T-helper 1 cell treated with Interleukin-12 subunit alpha and Interleukin-12 subunit beta and Interleukin-4 antibody, amounts not matched to agents 30 μg/mL and 1 μg/mL, for 36 hours (primary cell): ENCODE measurements around the gene RTN1.
"Not testable (repeated sequence)": the region's sequence is repeated elsewhere in the genome, so short reads cannot be mapped to it uniquely, and the experiment has no call there.

ENCODE experiments used
- H3K27ac Mint-ChIP-seq: one replicate; pipeline ENCODE4 v1.8.0; 2021; ENCODE audit warnings: mild to moderate bottlenecking, mixed read lengths
- H3K27me3 Mint-ChIP-seq: one replicate; pipeline ENCODE4 v1.8.0; 2021; ENCODE audit warnings: low read depth, mixed read lengths
- H3K36me3 Mint-ChIP-seq: one replicate; pipeline ENCODE4 v1.8.0; 2021; ENCODE audit warnings: low read depth, mixed read lengths
- H3K4me1 Mint-ChIP-seq: one replicate; pipeline ENCODE4 v1.8.0; 2021; ENCODE audit warnings: low read depth, mixed read lengths
- H3K4me3 Mint-ChIP-seq: one replicate; pipeline ENCODE4 v1.8.0; 2021; ENCODE audit warnings: mild to moderate bottlenecking, moderate library complexity, mixed read lengths
- H3K9me3 Mint-ChIP-seq: one replicate; pipeline ENCODE4 v1.8.0; 2021; ENCODE audit warnings: mixed read lengths

RTN1 gene

DNA sequence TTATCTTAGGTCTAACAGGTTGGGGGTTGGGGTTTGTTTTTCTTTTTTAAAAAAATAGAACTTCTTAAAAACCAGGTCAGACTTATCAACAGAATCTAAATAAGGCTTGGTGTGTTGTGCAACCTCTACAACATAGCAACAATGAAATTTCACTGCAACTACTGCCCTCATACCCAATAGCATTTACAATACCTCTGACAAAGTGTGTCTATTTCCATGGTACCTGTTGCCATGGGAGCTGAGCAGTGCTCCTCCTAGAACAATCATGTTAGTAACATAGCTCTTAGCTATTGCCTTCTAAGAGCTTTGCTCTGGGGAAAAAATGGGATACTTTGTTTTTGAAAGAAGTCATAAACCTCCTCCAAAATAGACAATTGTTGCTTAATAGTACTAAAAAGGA is 190.7 kb downstream of the RTN1 start:
- Mint-ChIP-seq H3K27me3 (peaks cover 12% of the 10 kb centered on the region), H3K4me3 (no peak overlapping the region), H3K4me1 (no peaks in the 10 kb centered on the region), H3K27ac (no peak overlapping the region), H3K9me3 (no peaks in the 10 kb centered on the region), H3K36me3 (no peaks in the 10 kb centered on the region)

DNA sequence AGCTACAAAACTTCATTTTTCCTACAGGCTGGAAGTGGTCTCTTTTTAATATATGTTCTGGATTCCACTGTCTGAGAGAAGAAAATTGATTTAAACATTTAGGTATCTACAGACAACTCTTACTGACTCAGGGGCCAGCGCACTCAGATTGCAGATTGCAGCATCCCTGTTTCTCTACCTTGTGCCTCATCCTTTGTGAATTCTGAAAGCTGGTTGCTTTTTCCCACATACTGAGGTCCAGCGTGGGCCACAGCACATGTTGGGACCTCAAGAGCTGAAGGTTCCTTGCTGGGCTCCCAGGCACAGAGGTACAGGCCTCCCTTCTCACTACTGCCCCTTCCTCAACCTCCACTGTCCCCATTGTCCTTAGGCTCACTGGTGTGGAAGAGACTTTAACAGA is 192.2 kb downstream of the RTN1 start:
- Mint-ChIP-seq H3K4me1 (no peaks in the 10 kb centered on the region), H3K36me3 (no peaks in the 10 kb centered on the region), H3K27me3 (peaks cover 8% of the 10 kb centered on the region), H3K27ac (no peak overlapping the region), H3K4me3 (no peak overlapping the region), H3K9me3 (no peaks in the 10 kb centered on the region)

DNA sequence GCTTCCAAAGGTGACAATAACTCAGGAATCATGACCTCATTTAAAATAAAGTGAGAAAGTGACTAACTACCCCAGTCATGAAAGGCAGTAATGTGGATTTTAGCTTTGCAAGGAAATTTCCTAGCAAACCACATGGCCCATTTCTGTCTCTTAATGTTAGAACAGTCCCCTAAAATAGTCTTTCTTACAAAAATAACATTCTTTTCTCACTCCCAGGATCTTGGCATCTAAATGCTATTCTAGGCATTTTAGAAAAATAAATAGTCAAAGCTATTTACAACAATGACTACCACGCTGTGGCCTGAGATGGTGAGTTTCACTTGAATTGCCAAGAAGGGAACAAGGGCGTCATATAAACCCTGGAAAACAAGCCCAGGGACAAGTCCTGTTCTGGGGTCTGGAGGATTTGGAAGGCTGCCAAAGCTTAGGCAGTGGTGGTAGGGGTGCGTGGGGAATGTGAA is 192.8 kb downstream of the RTN1 start:
- H3K36me3 Mint-ChIP-seq = no peaks in the 10 kb centered on the region
- H3K27ac Mint-ChIP-seq = no peak overlapping the region
- H3K4me3 Mint-ChIP-seq = no peak overlapping the region

DNA sequence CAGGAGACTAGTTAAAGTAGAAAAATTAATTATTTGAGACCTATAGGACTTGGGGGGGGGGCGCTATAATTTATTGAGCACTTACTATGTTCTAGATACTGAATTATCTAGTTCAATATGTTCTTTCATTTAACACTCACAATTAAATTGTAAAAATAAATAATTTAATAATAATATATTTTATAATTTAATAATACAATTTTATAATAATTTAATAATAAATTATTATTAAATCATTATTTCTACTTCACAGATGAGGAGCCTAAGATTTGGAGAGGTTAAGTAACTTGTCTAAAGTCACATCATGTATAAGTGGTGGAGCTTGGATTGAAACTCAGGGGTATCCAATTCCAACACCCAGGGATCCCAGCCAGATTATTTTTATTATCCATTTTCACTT is 195.2 kb downstream of the RTN1 start:
- no peaks in the 10 kb centered on the region for H3K9me3 Mint-ChIP-seq
- no peak overlapping the region for H3K4me3 Mint-ChIP-seq
- no peaks in the 10 kb centered on the region for H3K4me1 Mint-ChIP-seq
- no peak overlapping the region for H3K27ac Mint-ChIP-seq
- H3K27me3 Mint-ChIP-seq = no peaks in the 10 kb centered on the region
- H3K36me3 Mint-ChIP-seq = no peaks in the 10 kb centered on the region

More for the DNA sequence above, 192.8 kb downstream of the RTN1 start:
- Mint-ChIP-seq H3K27me3 (peaks cover 7% of the 10 kb centered on the region), H3K4me1 (no peaks in the 10 kb centered on the region), H3K9me3 (no peaks in the 10 kb centered on the region)

DNA sequence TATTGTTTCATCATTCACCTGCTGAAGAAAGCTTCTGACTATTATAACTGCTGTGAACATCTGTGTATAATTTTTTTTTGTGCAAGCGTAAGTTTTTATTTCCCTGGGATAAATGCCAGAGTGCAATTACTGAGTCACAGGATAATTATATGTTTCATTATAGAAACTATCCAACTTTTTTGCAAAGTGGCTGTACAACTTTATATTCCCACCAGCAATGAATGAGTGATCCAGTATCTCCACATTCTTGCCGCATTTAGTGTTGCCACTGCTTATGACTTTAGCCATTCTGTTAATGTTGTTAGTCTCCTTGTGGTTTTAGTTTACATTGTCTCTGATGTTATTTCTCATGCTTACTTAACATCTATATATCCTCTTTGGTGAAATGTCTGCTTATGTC is 205.8 kb downstream of the RTN1 start:
- Mint-ChIP-seq H3K9me3 (peaks cover 11% of the 10 kb centered on the region), H3K27me3 (no peaks in the 10 kb centered on the region), H3K4me3 (no peak overlapping the region), H3K27ac (no peak overlapping the region), H3K36me3 (no peaks in the 10 kb centered on the region), H3K4me1 (no peaks in the 10 kb centered on the region)

DNA sequence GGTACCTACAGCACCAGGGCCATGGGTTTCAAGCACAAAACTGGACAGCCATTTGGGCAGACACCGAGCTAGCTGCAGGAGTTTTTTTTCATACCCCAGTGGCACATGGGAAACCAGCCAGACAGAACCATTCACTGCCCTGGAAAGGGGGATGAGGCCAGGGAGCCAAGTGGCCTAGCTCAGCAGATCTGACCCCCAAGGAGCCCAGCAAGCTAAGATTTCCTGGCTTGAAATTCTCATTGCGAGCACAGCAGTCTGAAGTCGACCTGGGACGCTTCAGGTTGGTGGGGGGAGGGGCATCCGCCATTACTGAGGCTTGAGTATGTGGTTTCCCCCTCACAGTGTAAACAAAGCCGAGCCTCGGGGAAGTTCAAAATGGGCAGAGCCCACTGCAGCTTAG is 212.8 kb downstream of the RTN1 start:
- Mint-ChIP-seq H3K27ac (no peak overlapping the region), H3K27me3 (no peaks in the 10 kb centered on the region), H3K9me3 (peaks cover 4% of the 10 kb centered on the region), H3K4me1 (no peaks in the 10 kb centered on the region), H3K4me3 (no peak overlapping the region), H3K36me3 (no peaks in the 10 kb centered on the region)

DNA sequence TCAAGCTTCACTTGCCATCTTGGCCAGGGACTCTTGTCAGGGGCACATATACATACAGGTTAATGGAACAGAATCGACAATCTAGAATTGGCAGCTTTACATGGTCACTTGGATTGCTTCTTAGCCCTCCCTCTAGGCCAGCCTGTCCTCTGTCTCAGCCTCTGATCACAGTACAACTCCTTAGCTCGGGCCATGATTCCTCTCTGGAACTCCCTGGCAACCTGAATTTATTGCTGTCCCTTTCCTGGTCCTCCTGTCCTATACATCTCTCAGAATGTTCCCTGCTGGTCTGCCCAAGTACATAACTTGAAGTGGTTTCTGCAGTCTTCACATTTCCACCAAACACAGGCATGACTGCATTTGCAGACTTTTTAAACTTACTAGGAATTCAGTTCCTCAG is 214.1 kb downstream of the RTN1 start:
- Mint-ChIP-seq H3K27ac (no peak overlapping the region), H3K4me1 (no peaks in the 10 kb centered on the region), H3K9me3 (peaks cover under 1% of the 10 kb centered on the region), H3K27me3 (no peaks in the 10 kb centered on the region), H3K4me3 (no peak overlapping the region), H3K36me3 (no peaks in the 10 kb centered on the region)

DNA sequence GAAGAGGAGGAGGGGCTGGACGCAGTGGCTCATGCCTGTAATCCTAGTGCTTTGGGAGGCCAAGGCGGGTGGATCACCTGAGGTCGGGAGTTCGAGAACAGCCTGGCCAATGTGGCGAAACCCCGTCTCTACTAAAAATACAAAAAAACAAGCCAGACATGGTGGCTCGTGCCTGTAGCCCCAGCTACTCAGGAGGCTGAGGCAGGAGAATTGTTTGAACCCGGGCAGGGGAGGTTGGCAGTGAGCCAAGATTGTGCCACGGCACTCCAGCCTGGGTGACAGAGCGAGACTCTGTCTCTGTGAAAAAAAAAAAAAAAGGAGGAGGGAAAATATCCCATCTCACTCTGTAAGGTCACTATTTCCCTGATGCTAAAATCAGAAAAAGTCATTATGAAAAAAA is 216.4 kb downstream of the RTN1 start:
- H3K36me3 Mint-ChIP-seq, H3K4me3 Mint-ChIP-seq, H3K9me3 Mint-ChIP-seq, H3K27me3 Mint-ChIP-seq, H3K4me1 Mint-ChIP-seq, H3K27ac Mint-ChIP-seq: not testable (repeated sequence)

DNA sequence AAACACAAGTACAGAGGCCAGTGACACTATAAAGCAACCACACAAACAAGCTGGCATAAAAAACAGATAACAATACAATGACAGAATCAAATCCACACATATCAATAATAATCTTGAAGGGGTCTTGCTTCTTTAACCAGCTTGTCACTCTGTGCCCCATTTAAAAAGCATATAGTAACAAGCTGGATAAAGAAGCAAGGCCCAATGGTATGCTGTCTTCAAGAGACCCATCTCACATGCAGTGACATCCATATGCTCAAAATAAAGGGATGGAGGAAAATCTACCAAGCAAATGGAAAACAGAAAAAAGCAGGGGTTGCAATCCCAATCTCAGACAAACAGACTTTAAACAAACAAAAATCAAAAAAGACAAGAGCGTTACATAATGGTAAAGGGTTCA is 223.7 kb downstream of the RTN1 start:
- H3K4me1 Mint-ChIP-seq, H3K4me3 Mint-ChIP-seq, H3K36me3 Mint-ChIP-seq, H3K27ac Mint-ChIP-seq, H3K27me3 Mint-ChIP-seq: not testable (repeated sequence)
- H3K9me3 Mint-ChIP-seq = peaks cover 47% of the 10 kb centered on the region

DNA sequence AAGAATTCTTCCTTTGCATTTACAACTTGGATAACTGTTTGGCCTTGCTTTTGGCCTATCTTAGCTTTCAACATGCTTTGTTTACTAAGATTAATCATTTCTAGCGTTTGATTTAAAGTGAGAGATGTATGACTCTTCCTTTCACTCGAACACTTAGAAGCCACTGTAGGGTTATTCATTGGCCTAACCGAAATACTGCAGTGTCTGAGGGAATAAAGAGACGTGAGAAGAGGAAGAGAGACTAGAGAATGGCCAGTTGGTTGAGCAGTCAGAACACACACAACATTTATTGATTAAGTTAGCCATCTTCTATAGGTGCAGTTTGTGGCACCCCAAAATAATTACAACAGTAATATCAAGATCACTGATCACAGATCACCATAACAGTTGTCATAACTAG is 231.7 kb downstream of the RTN1 start:
- Mint-ChIP-seq H3K4me1 (no peaks in the 10 kb centered on the region), H3K36me3 (no peaks in the 10 kb centered on the region), H3K27me3 (peaks cover 5% of the 10 kb centered on the region), H3K9me3 (peaks cover 6% of the 10 kb centered on the region), H3K4me3 (no peak overlapping the region), H3K27ac (no peak overlapping the region)

DNA sequence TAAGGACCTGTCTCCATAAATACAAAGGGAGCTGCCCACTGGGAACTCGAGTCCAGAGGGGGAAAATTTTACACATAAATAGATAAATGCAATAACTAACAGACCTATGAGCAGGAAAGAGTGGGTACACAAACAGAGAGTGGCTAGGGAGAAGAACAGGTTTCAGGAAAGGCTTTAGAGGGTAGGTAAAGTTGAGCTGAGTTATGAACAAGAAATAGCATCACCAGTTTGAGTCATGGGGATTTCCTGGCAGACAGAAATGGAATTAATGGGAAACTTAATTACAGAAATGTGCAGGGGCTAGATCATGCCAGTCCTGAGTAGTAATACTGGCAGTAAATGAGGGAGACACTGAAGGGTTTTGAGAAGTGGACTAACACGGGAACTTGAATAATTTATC is 236.0 kb downstream of the RTN1 start:
- Mint-ChIP-seq H3K27ac (no peak overlapping the region), H3K4me1 (no peaks in the 10 kb centered on the region), H3K27me3 (peaks cover 35% of the 10 kb centered on the region), H3K4me3 (no peak overlapping the region), H3K9me3 (no peaks in the 10 kb centered on the region), H3K36me3 (no peaks in the 10 kb centered on the region)

DNA sequence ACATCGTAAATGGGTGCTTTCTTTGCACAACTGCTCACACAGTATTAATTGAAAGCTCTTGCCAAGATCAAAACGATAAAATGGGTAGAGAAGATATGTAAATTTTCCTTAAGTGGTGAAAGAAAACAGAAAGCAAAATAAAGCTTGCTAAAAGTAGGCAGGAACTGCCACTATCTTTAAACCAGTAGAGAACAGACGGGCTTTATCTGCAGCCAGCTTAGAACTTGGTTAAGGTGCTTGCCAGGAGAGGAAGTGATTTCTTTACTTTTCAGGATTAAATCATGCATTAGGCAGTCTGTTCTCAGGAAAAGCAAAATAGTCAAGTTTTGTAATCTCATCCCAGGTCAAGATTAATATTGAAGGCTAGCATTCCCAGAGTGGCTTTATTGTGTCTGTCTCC is 237.1 kb downstream of the RTN1 start:
- H3K36me3 Mint-ChIP-seq = no peaks in the 10 kb centered on the region
- no peaks in the 10 kb centered on the region for H3K9me3 Mint-ChIP-seq
- no peak overlapping the region for H3K4me3 Mint-ChIP-seq
- H3K27ac Mint-ChIP-seq = no peak overlapping the region
- H3K27me3 Mint-ChIP-seq = peaks cover 42% of the 10 kb centered on the region
- no peaks in the 10 kb centered on the region for H3K4me1 Mint-ChIP-seq

DNA sequence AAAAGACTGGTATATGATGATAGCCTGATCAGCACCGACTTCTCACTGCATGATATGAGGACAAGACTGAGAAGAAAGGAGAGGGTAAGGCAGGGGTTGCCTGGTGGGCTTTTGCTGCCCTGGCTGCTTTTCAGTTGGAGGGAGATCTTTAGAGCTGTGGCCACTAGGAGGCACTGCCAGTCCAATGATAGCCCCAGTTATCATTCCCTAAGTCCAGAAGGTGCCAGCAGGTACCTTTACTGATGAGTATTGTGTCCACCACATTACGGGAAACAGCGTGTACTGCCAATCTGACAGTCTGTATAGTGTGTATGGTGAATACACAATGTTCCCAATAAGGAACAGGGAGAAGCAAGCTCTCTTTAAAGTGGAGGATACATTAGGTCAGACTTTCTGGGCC is 238.2 kb downstream of the RTN1 start:
- Mint-ChIP-seq H3K27ac (no peak overlapping the region), H3K9me3 (no peaks in the 10 kb centered on the region), H3K4me1 (no peaks in the 10 kb centered on the region), H3K36me3 (no peaks in the 10 kb centered on the region), H3K27me3 (peaks cover 44% of the 10 kb centered on the region), H3K4me3 (no peak overlapping the region)

DNA sequence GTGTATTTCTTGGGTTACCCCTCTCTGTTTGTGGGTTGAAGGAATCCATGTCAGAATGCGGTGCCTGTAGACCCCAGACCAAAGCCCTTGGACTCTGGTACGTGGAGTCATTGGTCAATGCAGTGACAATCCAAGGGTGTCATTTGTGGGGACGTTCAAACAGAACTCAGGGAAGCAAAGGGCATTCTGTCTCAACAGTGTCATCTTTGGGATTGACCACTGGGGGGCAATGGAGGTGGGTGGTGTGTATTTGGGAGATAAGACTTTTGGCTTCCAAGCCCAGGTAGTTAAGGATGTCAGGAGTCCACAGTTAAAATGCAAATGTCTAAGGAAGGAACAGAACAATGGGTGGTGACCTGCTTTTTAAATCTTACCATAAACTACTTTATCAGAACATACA is 239.3 kb downstream of the RTN1 start:
- Mint-ChIP-seq H3K27me3 (peaks cover 44% of the 10 kb centered on the region), H3K4me1 (no peaks in the 10 kb centered on the region), H3K27ac (no peak overlapping the region), H3K4me3 (no peak overlapping the region), H3K9me3 (no peaks in the 10 kb centered on the region), H3K36me3 (no peaks in the 10 kb centered on the region)

DNA sequence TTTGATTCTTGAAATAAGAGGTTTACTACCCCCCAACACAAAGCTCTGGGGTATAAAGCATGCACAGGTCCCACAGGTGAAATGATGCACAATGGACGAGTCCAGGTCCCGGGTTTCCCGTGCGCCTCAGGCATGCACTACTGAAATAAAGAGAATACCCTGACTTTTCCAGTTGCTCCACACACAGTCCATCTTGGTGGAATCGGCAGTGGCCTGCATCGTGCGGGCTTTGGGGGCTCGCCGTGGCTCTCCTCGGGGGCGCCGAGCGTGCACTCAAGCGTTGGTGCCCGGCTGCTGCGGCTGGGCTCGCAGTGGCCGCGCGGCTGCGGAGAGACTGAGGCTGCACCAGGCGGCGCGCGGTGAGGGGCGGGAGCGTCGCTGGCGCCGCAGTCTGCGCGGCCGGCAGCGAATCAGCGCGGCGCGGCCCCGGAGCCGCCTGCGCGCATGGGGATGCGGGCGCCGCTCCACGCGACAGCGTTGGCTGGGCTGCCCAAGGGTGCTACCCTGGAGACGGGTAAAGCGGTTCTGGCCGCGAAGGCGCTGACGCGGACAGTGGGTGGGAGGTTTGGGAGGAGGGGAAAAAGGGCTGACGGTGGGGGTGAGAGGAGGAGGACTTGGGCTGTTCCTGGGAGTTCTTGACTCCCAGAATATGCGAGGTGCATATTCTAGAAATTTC is 240.2 kb downstream of the RTN1 start:
- Mint-ChIP-seq H3K27me3 (peaks cover 44% of the 10 kb centered on the region), H3K36me3 (no peaks in the 10 kb centered on the region), H3K9me3 (no peaks in the 10 kb centered on the region), H3K4me1 (no peaks in the 10 kb centered on the region), H3K27ac (no peak overlapping the region), H3K4me3 (no peak overlapping the region)
